ENCODE measurements around the gene ZNF473.
"Not testable (repeated sequence)": the region's sequence is repeated elsewhere in the genome, so short reads cannot be mapped to it uniquely, and the experiment has no call there.

The ZNF473 gene

GRCh38 chr19:50099696-50100095 is 73.9 kb downstream of the ZNF473 start:
- not testable (repeated sequence) for DNase-seq (ENCODE audit: low spot score)

GRCh38 chr19:50100946-50101345 is 75.1 kb downstream of the ZNF473 start:
- DNase-seq (ENCODE audit: low spot score) = not testable (repeated sequence)

All from CD4-positive, alpha-beta T cell treated with Interleukin-15 for 4 hours (primary cell).